Spinal cord (tissue), 10 donors: Measurements from ENCODE around the gene TMEM138. TPM values are rescaled to one million over a fixed set of nuclear protein-coding genes. Genes with fewer than 3 reads are reported as not detected.

Experiments
- DNase-seq, 6 donors: peaks; one replicate each; pipeline versions ENCODE4 v3.0.0 to v3.0.0-alpha.2; 2013 to 2015; ENCODE audit warnings: low spot score in 6 of 6, low read depth in 4 of 6
- H3K27ac ChIP-seq: one replicate; pipeline ENCODE4 v1.5.1; 2013; ENCODE audit warnings: low read depth, low read length, control low read depth
- H3K27me3 ChIP-seq: one replicate; pipeline ENCODE4 v1.6.1; 2013; ENCODE audit warnings: low read length; ENCODE audit not compliant: control insufficient read depth, insufficient read depth
- H3K36me3 ChIP-seq: one replicate; pipeline ENCODE4 v1.6.1; 2013; ENCODE audit warnings: low read length; ENCODE audit not compliant: control insufficient read depth, insufficient read depth
- H3K4me1 ChIP-seq: one replicate; pipeline ENCODE4 v1.6.1; 2013; ENCODE audit warnings: low read length; ENCODE audit not compliant: control insufficient read depth, insufficient read depth
- H3K4me3 ChIP-seq: one replicate; pipeline ENCODE4 v1.5.1; 2013; ENCODE audit warnings: low read depth, low read length, control low read depth
- H3K9me3 ChIP-seq: one replicate; pipeline ENCODE4 v1.6.1; 2013; ENCODE audit warnings: low read length; ENCODE audit not compliant: control insufficient read depth, insufficient read depth
- WGBS: methylation state at CpG from one replicate; pipeline ENCODE4 v1.1.5; 2013; ENCODE audit warnings: missing lambda C conversion rate; ENCODE audit not compliant: insufficient coverage; 5-methylcytosine and 5-hydroxymethylcytosine counted together
- polyA plus RNA-seq, 2 donors: library from polyadenylated mRNA; unstranded; fragments of 120-200 nt; gene quantifications; one replicate each; pipeline ENCODE4 v1.2.1, GENCODE V29; 2013; ENCODE audit not compliant: insufficient read length in 2 of 2
- total RNA-seq, 2 donors: library from RNA; depleted of rRNA in 1 of 2; stranded (reverse); fragments of 120-200 nt in 1 of 2; fragments of >200 nt in 1 of 2; gene quantifications; one replicate each; pipeline versions ENCODE4 v1.2.3 to v1.2.4, GENCODE V29; 2013 to 2014
- donor health status: healthy.

The TMEM138 gene
- total and polyA plus RNA-seq, 4 donors = 19.0 to 41.2 (median 31.3) TPM

DNA sequence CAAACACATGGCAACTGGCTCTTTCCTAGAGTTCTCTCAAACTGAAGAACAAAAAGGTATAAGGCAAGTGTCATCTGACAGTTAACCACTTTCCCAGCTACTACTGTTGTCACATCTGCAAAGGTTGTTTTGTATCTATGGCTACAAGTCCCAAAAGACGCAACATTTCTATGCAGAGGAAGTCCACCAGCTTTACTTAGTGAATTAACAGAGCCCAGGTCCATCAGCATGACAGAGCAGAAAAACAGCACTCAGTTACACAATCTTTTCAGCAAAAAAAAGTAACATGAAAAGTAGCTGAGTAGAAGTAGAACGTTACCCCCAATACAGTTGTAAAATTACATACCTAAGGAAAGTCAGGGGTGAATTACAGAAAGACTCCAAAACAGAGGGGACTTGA, 55.5 kb downstream of the TMEM138 start:
- no peaks in the 10 kb centered on the region for H3K4me1 ChIP-seq
- H3K9me3 ChIP-seq = no peaks in the 10 kb centered on the region
- WGBS = no CpG with 5 or more reads among the region's 2 CpGs
- no peak overlapping the region for H3K4me3 ChIP-seq
- H3K36me3 ChIP-seq = peaks cover 72% of the 10 kb centered on the region
- H3K27me3 ChIP-seq = no peaks in the 10 kb centered on the region
- no peak overlapping the region for H3K27ac ChIP-seq
- DNase-seq = no peak

DNA sequence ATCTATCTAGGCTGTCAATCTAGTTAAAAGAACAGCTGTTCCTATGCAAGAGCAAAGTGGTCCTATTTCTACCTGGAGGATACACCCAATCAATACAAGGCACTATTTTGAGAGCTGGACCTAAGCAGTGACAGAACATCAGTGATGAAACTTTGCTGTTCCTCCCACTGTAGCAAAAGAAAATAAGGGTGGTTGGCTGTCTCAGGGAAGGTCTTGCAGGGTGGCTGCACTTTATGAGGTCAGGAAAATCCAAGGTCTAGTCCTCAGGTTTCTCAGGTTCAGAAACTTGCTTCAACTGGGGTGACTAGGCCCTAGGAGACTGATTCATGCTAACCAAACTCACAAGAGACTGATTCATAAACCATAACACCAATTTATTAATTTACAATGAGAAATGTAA, 56.0 kb downstream of the TMEM138 start:
- H3K9me3 ChIP-seq = no peaks in the 10 kb centered on the region
- no peaks in the 10 kb centered on the region for H3K4me1 ChIP-seq
- no peaks in the 10 kb centered on the region for H3K27me3 ChIP-seq
- H3K36me3 ChIP-seq = peaks cover 71% of the 10 kb centered on the region
- H3K4me3 ChIP-seq = no peak overlapping the region
- DNase-seq = no peak
- no peak overlapping the region for H3K27ac ChIP-seq

Other genes starting within 250 kb of the TMEM138 start
- gene VPS37C, start 200.9 kb upstream of the TMEM138 start, total RNA-seq = 10 to 100 TPM in 1 of 2 donors, 1 to 10 TPM in 1; 4.8 to 11.4 TPM
- 10 to 100 TPM; 14.1 to 16.5 TPM for gene VPS37C, start 200.9 kb upstream of the TMEM138 start, polyA plus RNA-seq
- gene PGA3, start 158.9 kb upstream of the TMEM138 start, total RNA-seq = under 1 TPM; 0.59 to 0.66 TPM
- under 1 TPM; 0.17 to 0.21 TPM for gene PGA3, start 158.9 kb upstream of the TMEM138 start, polyA plus RNA-seq
- 1 to 10 TPM in 1 of 2 donors, under 1 TPM in 1; 0.99 to 1.8 TPM for gene PGA4, start 140.0 kb upstream of the TMEM138 start, total RNA-seq
- gene PGA4, start 140.0 kb upstream of the TMEM138 start, polyA plus RNA-seq = under 1 TPM in 1 of 2 donors, not detected in 1; 0.39 TPM
- gene PGA5, start 121.2 kb upstream of the TMEM138 start, total RNA-seq = under 1 TPM; 0.33 to 0.50 TPM
- under 1 TPM; 0.77 to 0.79 TPM for gene PGA5, start 121.2 kb upstream of the TMEM138 start, polyA plus RNA-seq
- 1 to 10 TPM; 1.5 to 2.4 TPM for gene VWCE, start 67.1 kb upstream of the TMEM138 start, total RNA-seq
- 10 to 100 TPM in 1 of 2 donors, 1 to 10 TPM in 1; 5.3 to 10.7 TPM for gene VWCE, start 67.1 kb upstream of the TMEM138 start, polyA plus RNA-seq
- gene DDB1, start 29.3 kb upstream of the TMEM138 start, total RNA-seq = 100 to 1,000 TPM; 162 to 254 TPM
- 100 to 1,000 TPM; 174 to 179 TPM for gene DDB1, start 29.3 kb upstream of the TMEM138 start, polyA plus RNA-seq
- gene TKFC, start 29.1 kb upstream of the TMEM138 start, total RNA-seq = 10 to 100 TPM; 14.9 to 27.9 TPM
- gene TKFC, start 29.1 kb upstream of the TMEM138 start, polyA plus RNA-seq = 10 to 100 TPM; 29.6 to 37.7 TPM
- 10 to 100 TPM; 12.5 to 16.1 TPM for gene CYB561A3, start 492 bp upstream of the TMEM138 start, total RNA-seq
- gene CYB561A3, start 492 bp upstream of the TMEM138 start, polyA plus RNA-seq = 10 to 100 TPM; 19.3 to 27.3 TPM
- gene TMEM216, start 30.2 kb downstream of the TMEM138 start, total RNA-seq = 10 to 100 TPM; 12.8 to 22.6 TPM
- 10 to 100 TPM; 20.9 to 26.9 TPM for gene TMEM216, start 30.2 kb downstream of the TMEM138 start, polyA plus RNA-seq
- gene CPSF7, start 67.6 kb downstream of the TMEM138 start, total RNA-seq = 10 to 100 TPM; 30.4 to 46.2 TPM
- gene CPSF7, start 67.6 kb downstream of the TMEM138 start, polyA plus RNA-seq = 100 to 1,000 TPM in 1 of 2 donors, 10 to 100 TPM in 1; 95.5 to 104 TPM
- 10 to 100 TPM; 34.7 to 64.5 TPM for gene SDHAF2, start 67.8 kb downstream of the TMEM138 start, total RNA-seq
- gene SDHAF2, start 67.8 kb downstream of the TMEM138 start, polyA plus RNA-seq = 10 to 100 TPM; 40.3 to 52.7 TPM
- gene LRRC10B, start 146.4 kb downstream of the TMEM138 start, total RNA-seq = 1 to 10 TPM; 1.4 to 6.4 TPM
- gene LRRC10B, start 146.4 kb downstream of the TMEM138 start, polyA plus RNA-seq = 10 to 100 TPM in 1 of 2 donors, 1 to 10 TPM in 1; 8.2 to 11.8 TPM
- gene SYT7, start 218.7 kb downstream of the TMEM138 start, total RNA-seq = 10 to 100 TPM in 1 of 2 donors, 1 to 10 TPM in 1; 9.8 to 31.1 TPM
- gene SYT7, start 218.7 kb downstream of the TMEM138 start, polyA plus RNA-seq = 10 to 100 TPM; 51.4 to 57.7 TPM